H1 (cell line): ENCODE results near the gene DENND1A.

Source experiments
- JUN ChIP-seq: IDR thresholded peaks from 2 replicates; pipeline ENCODE4 v1.6.1; 2011; ENCODE audit warnings: low read depth, mild to moderate bottlenecking, improper control_type of control experiment, low read length
- POLR2A ChIP-seq, 2 experiments: IDR thresholded peaks; 1 replicate in 1 of 2; 2 replicates in 1 of 2; pipeline ENCODE4 v1.6.1; 2011; ENCODE audit warnings: low read depth in 2 of 2, low read length in 2 of 2, mild to moderate bottlenecking in 2 of 2; ENCODE audit errors: control extremely low read depth in 1 of 2
- POLR2AphosphoS5 ChIP-seq: IDR thresholded peaks from 2 replicates; pipeline ENCODE4 v1.6.1; 2011; ENCODE audit warnings: low read depth, low read length
- RAD21 ChIP-seq, 2 experiments: IDR thresholded peaks in 1 of 2; conservative IDR thresholded peaks in 1 of 2; 2 replicates each; pipeline ENCODE4 v1.6.1; 2011; ENCODE audit warnings: low read depth in 2 of 2, low read length in 2 of 2, improper control_type of control experiment in 1 of 2, inconsistent platforms in 1 of 2, mild to moderate bottlenecking in 1 of 2, moderate library complexity in 1 of 2
- SP1 ChIP-seq: IDR thresholded peaks from 2 replicates; pipeline ENCODE4 v1.6.1; 2011; ENCODE audit warnings: low read depth, low read length
- SRF ChIP-seq: IDR thresholded peaks from 2 replicates; pipeline ENCODE4 v1.6.1; 2011; ENCODE audit warnings: mild to moderate bottlenecking, low read depth, low read length, moderate library complexity
- ZNF274 ChIP-seq: IDR thresholded peaks from 2 replicates; pipeline ENCODE4 v1.7.0; 2012; ENCODE audit warnings: low read length, borderline replicate concordance; ENCODE audit errors: extremely low read depth
- TF ChIP-seq, protein P1 (sequence below), 3 experiments: IDR thresholded peaks; 1 replicate in 2 of 3; 2 replicates in 1 of 3; pipeline versions ENCODE4 v1.5.1 to v1.6.1; 2011; ENCODE audit warnings: low read length in 3 of 3, mild to moderate bottlenecking in 3 of 3, inconsistent platforms in 2 of 3, low read depth in 1 of 3, moderate library complexity in 1 of 3; ENCODE audit not compliant: insufficient read depth in 1 of 3; ENCODE audit errors: control extremely low read depth in 1 of 3
- TF ChIP-seq, protein P2 (sequence below): IDR thresholded peaks from 2 replicates; pipeline ENCODE4 v1.6.1; 2012; ENCODE audit warnings: inconsistent platforms

DNA sequence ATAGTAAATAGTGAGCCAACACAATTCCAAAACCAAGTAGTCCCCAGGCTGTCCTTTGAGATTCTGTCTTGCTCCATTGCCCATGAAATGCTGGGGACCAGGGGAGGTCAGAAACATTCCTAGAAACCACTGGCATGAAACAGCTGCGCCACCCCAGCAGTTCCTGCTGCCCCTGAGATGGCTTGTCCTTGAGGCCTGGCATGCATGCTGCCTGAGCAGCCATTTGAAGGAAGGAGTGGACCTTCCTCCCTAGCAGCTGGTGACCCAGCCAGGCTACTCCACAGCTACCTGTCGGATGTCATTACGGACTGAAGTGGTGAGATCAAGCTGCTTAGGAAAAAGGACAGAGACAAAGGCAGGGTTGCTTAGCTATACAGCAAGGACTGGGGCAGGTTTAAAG, 260.6 kb downstream of the DENND1A start:
- TF ChIP-seq POLR2AphosphoS5: no peak
- TF ChIP-seq POLR2A (IDR thresholded peaks at IDR 0.05; ENCODE audit: control extremely low read depth in 1 of 2, low read depth in 2 of 2, low read length in 2 of 2): no peak
- TF ChIP-seq, protein P1, sequence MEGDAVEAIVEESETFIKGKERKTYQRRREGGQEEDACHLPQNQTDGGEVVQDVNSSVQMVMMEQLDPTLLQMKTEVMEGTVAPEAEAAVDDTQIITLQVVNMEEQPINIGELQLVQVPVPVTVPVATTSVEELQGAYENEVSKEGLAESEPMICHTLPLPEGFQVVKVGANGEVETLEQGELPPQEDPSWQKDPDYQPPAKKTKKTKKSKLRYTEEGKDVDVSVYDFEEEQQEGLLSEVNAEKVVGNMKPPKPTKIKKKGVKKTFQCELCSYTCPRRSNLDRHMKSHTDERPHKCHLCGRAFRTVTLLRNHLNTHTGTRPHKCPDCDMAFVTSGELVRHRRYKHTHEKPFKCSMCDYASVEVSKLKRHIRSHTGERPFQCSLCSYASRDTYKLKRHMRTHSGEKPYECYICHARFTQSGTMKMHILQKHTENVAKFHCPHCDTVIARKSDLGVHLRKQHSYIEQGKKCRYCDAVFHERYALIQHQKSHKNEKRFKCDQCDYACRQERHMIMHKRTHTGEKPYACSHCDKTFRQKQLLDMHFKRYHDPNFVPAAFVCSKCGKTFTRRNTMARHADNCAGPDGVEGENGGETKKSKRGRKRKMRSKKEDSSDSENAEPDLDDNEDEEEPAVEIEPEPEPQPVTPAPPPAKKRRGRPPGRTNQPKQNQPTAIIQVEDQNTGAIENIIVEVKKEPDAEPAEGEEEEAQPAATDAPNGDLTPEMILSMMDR (IDR thresholded peaks at IDR 0.05; ENCODE audit: control extremely low read depth in 1 of 3, insufficient read depth in 1 of 3, low read depth in 1 of 3, low read length in 3 of 3): no peak
- no peak for TF ChIP-seq RAD21 (IDR thresholded peaks at IDR 0.05 in 1 of 2, conservative IDR thresholded peaks at IDR 0.05 in 1 of 2; ENCODE audit: low read depth in 2 of 2, low read length in 2 of 2)
- TF ChIP-seq, protein P2, sequence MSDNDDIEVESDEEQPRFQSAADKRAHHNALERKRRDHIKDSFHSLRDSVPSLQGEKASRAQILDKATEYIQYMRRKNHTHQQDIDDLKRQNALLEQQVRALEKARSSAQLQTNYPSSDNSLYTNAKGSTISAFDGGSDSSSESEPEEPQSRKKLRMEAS: no peak
- no peak for TF ChIP-seq SP1
- TF ChIP-seq SRF: no peak
- no peak for TF ChIP-seq ZNF274
- TF ChIP-seq JUN: no peak
